NCI-H146 treated with DMSO at 0.1 percent for 48 hours (cell line): ENCODE data around the gene GNAL.
A peak's percentile ranks its signal among the peaks of the same experiment; 100 is the strongest.

Experiments used
- DNase-seq: peaks from one replicate; lab custom pipeline; 2025; ENCODE audit not compliant: unreplicated experiment; lab: John Stamatoyannopoulos, UW

The GNAL gene

DNA sequence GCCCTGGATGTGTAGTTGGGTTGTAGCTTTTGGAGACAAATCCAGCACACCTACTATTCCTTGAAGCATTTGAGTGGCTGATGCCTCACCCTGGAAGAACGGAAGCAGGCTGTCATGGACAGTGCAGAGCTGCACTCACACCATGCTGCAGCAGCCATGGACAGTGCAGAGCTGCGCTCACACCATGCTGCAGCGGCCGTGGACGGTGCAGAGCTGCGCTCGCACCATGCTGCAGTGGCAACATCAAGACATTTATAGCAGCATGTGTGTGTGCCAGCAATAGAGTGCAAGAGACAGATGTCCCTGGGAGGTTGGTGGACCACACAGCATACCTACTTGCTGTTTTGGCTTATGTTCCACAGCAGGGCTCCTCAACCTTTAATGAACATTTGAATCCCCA lies 30.6 kb downstream of the GNAL start:
- DNase-seq, result no peak

DNA sequence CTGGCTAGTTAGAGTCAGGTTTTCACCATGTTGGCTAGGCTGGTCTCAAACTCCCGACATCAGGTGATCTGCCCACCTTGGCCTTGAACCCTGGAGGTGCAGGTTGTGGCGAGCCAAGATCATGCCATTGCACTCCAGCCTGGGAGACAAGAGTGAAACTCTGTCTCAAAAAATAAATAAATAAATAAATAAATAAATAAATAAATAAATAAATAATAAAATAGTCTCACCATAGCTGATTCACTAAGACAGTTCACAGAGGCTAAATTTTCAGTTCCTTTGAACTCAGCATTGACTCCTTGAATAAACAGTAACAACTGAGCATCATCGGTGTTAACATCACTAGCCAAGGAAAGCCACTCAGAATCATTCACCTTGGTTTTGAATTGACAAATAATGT lies 32.7 kb downstream of the GNAL start:
- no peak for DNase-seq

DNA sequence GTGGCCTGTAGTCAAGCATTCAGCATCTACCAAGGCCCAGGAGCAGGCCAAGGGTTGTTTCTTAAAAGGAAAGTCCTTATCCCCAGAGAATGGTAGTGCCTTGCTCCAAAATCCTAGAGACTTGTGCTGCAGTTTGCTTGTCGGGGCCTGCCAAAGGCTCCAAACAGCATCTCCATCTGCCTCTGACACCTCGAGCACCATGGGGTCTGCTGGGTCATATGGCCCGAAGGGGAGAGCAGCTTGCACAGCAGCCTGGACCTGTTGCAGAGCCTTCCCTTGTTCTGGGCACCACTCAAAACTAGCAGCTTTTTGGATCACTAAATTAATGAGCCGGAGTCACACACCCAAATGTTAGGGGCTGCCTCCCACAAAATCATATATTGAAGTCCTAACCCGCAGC lies 35.7 kb downstream of the GNAL start:
- DNase-seq, result no peak

- DNase-seq, result no peak
Measured at GRCh38 chr18:11726556-11726955, 37.5 kb downstream of the GNAL start.

GRCh38 chr18:11728249-11728648 lies 39.2 kb downstream of the GNAL start:
- DNase-seq, result no peak

DNA sequence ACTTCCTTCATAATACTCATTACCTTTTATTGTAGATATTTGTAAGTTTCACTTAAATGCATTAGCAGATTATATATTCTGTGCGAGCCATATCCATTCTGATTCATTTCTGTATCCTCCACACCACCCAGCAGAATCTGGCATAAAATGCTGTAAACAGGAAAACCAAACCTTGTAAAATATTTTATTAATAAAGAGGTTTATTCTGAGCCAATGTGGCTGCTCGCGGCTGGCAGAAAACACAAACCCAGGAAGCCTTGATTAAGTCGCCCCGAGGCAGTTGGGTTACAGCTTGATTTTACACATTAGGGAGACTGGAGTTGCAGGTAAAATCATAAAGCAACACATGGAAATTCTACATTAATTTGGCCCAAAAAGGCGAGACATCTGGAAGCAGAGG lies 40.5 kb downstream of the GNAL start:
- DNase-seq, result no peak

DNA sequence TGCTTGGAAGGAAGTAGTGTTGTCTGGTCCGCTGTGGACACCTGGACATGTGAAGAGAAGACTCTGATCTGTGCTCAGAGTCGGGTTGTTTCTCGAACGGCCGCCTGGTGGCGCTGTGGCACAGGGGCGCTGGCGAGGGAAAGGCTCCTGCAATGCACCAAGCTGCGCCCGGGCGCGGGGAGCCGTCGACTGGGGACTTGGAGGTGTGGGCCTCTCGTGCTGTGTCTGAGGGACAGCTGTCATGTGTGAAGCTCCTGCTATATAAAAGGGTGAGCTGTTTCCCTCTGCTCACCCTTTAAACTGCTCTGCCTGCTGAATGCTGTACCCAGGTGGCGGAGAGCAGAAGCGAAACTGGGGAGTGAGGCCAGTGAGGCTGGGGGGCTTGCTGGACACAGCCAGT lies 44.0 kb downstream of the GNAL start:
- DNase-seq, result peak; percentile 39

DNA sequence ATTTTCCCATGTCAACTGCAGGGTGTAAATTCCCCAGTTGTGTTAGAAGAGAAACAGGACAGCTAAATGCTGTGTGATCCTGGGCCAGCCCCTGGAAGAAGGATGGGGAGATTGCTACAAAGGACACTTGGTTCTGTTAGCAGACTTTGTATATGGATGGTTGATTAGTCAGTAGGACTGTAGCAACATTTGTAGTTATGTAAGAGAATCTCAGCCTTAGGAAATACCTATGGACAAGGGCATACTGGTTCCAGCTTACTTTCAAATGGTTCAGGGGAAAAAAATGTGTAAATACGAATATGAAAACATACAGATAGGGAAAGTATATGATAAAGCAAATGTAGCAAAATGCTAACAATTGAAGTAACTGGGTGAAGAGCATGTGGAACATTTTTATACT lies 47.6 kb downstream of the GNAL start:
- no peak for DNase-seq

- DNase-seq, result no peak
Measured at GRCh38 chr18:11739893-11740292, 50.8 kb downstream of the GNAL start.

- DNase-seq, result no peak
Measured at GRCh38 chr18:11740461-11740860, 51.4 kb downstream of the GNAL start.

- DNase-seq, result no peak
Measured at GRCh38 chr18:11741505-11742145, 52.6 kb downstream of the GNAL start.

DNA sequence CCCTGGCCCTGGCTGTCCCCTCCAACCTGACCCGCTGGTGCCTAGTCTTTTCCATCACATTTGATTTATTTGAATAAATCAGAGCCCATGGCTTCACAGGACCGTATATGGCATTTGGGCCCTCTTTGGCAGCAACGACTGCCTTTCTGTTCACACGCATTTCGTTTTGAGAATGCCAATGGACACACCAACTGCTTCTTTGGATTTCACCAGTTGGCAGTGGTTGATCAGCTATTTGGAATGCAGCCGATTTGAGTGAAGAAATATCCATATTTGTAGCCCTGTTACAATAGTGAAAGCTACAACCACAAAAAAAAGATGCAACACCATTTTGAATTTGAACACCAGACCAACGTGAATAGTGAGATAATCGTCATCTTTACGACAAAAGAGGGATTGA lies 56.5 kb downstream of the GNAL start:
- DNase-seq, result no peak

DNA sequence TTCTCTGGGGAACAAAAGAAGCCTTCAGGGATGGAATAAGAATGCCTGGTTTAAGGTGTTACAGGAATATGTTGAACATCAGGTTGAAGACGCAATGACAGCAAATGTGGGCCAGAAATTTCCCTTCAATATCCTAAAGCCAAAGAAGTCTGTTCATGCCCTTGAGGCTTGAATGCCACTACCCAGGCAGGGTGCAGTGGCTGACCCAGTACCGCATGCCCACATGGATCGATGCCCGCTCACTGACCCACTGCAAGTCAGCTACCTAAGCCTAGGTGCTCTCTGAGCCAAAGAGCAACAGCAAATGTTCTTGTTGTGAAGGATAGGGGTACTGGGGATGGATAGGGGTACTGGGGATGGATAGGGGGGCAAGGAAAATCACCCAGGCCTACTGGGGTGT lies 58.2 kb downstream of the GNAL start:
- DNase-seq, result no peak

DNA sequence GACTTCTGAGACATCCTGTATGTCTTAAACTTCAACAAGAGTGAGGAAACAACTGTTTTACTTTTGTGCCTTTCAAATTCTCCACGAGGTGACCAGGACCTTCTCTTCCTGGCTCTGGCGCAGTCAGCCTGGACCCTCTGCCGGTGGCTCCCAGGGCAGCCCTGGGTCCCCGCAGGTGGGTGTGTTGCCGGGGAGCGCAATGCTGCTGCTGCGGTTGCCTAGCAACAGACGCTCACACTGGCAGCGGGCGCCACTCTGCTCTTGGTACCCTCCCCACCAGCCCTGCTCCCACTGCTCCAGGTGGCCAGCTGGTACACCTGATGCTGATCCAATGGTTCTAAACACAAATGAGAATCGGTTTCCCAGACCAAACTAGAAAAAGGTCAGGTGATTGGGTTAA lies 58.7 kb downstream of the GNAL start:
- peak; percentile 19 for DNase-seq

DNA sequence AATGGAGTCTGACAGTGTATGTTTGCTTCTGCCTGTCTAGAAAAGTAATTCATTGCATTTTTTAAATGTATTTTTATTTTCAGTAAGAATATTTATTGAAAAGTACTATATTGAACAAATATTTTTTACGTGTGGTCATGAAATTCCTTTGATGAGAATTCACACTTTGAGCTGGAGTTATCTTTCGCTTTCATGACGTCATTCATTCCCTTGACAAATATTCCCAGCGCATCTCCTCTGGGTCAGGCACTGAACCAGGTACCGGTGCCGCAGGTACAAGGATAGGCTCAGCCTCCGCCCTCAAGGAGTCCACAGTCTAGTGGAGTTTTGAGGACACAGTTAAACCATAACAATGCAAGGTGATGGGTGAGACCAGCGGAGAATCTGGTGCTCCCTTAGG lies 60.2 kb downstream of the GNAL start:
- no peak for DNase-seq

GRCh38 chr18:11750171-11750570 lies 61.1 kb downstream of the GNAL start:
- no peak for DNase-seq

GRCh38 chr18:11750581-11751310 lies 61.7 kb downstream of the GNAL start:
- DNase-seq, result no peak

DNA sequence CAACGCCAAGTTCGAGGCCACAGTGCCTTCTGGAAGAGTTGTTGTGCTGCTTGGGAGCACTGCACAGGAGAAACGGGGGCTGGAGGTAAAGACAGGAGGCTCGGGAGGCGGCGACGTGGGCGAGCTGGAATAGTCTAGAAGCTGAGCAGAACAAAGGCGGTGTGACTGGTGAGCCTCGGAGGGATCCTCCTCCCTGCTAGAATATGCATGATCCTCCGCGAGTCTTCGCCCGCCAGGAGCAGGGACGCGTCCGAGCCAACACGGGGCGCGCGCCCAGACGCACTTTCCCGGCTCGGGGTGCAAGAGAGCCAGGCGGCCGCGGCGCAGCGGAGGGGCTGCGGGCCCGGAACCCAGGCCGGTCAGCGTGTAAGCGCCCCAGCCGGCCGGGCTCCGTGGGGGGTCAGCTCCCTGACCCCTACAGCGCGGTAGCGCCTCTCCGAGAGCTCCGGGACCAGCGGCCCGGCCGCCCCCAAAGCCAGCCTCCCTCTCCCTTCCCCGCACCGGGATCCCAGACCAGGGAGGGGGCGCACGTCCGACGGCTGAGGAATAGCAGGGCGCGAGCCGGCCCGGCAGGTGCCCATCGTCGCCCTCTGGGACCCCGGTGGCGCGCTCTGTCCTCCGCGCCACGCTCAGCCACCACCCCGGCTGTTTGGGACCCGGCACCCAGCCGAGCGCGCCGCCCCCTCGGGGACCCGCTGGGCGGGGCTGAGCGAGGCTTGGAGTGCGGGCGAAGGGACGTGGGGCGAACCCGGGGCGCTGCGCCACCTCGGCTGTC lies 62.5 kb downstream of the GNAL start:
- no peak for DNase-seq

DNA sequence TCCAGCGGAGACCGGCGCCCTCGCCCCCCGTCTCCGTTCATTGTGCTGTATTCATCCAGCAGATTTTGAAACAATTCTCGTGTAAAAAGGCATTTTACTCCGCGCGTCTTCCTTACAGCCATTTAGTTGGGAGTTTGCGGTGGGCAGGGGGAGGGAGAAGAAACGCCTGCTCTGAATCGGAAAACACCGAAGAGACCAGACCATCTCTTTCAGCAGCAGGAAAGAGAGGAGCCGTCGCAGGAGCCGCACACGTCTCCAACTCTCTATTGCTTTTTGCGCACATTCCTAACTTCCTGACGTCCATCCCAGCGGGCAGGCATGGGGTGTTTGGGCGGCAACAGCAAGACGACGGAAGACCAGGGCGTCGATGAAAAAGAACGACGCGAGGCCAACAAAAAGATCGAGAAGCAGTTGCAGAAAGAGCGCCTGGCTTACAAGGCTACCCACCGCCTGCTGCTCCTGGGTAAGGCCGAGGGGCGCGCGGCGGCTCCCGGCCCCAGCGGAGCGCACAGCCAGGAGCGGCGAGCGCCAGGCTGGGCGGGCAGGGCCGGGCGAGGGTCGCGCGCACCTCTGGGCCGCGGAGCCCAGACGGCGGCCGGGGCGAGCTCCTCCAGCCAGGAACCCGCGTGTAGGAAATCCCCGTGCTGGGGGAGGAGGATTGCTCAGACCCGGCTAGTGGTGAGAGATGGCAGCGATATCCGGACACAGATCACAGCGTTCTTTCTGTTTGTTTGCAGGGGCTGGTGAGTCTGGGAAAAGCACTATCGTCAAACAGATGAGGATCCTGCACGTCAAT lies 63.2 kb downstream of the GNAL start:
- DNase-seq, result no peak

GRCh38 chr18:11754979-11755378 lies 65.9 kb downstream of the GNAL start:
- DNase-seq, result no peak

DNA sequence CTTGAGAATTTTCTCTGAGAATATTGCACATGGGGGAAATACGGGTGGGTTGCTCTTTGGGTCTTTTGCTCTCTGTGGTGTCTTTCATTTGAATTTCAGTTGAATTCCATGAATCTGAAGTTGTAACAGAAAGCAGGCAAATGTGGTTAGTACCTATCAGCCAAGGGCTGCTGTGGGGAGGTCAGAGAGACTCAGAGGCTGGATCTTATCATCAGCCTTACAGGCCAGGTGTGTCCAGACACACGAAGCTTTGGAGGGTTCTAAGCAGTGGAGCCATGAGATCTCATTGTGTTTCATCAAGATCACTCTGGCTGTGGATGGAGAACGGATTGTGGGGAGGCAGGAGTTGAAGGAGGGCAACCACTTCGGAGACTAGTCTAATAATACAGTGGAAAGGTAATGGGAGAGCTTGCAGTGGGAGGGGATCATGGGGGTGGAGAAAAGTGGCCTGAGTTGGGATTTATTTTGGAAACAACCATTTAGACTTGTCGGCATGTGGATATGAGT lies 68.1 kb downstream of the GNAL start:
- DNase-seq, result no peak
